Osteoblast (primary cell): ENCODE data around the gene ABTB1. TPM values are rescaled to one million over a fixed set of nuclear protein-coding genes. Genes with fewer than 3 reads are reported as not detected.

Experiments used
- DNase-seq: peaks from one replicate; pipeline ENCODE4 v3.0.0; 2011; ENCODE audit warnings: low spot score, mixed read lengths; ENCODE audit not compliant: insufficient read length; ENCODE audit errors: missing footprints
- H2AFZ ChIP-seq: 2 replicates; pipeline ENCODE4 v1.6.0; 2011; ENCODE audit warnings: mild to moderate bottlenecking, low read length
- H3K27ac ChIP-seq: 2 replicates; pipeline ENCODE4 v1.5.1; 2011; ENCODE audit warnings: mild to moderate bottlenecking, low read depth, low read length, moderate library complexity
- H3K27me3 ChIP-seq: 2 replicates; pipeline ENCODE4 v1.6.0; 2012; ENCODE audit warnings: mild to moderate bottlenecking, control low read depth, inconsistent platforms, low read length, moderate library complexity; ENCODE audit not compliant: insufficient read depth
- H3K36me3 ChIP-seq: 2 replicates; pipeline ENCODE4 v1.5.1; 2011; ENCODE audit warnings: mild to moderate bottlenecking, low read length, control low read depth, moderate library complexity; ENCODE audit not compliant: insufficient read depth
- H3K4me1 ChIP-seq: 2 replicates; pipeline ENCODE4 v1.5.1; 2011; ENCODE audit warnings: mild to moderate bottlenecking, low read length, control low read depth, moderate library complexity; ENCODE audit not compliant: insufficient read depth
- H3K4me2 ChIP-seq: 2 replicates; pipeline ENCODE4 v1.6.0; 2011; ENCODE audit warnings: mild to moderate bottlenecking, low read length; ENCODE audit not compliant: insufficient read depth
- H3K4me3 ChIP-seq: fragments of 200-600 bp; sonication (generic); 3 replicates; pipeline ENCODE4 v1.5.1; 2012; ENCODE audit warnings: mild to moderate bottlenecking, low read length, inconsistent platforms; ENCODE audit not compliant: insufficient read depth
- H3K79me2 ChIP-seq: 2 replicates; pipeline ENCODE4 v1.6.0; 2012; ENCODE audit warnings: mild to moderate bottlenecking, low read length, control low read depth, inconsistent platforms; ENCODE audit not compliant: insufficient read depth
- H3K9me3 ChIP-seq: 2 replicates; pipeline ENCODE4 v1.5.1; 2011; ENCODE audit warnings: low read depth, low read length, control low read depth
- H4K20me1 ChIP-seq: 2 replicates; pipeline ENCODE4 v1.6.0; 2012; ENCODE audit warnings: mild to moderate bottlenecking, low read length, control low read depth; ENCODE audit not compliant: insufficient read depth
- CTCF ChIP-seq: IDR thresholded peaks from 2 replicates; pipeline ENCODE4 v1.5.1; 2011; ENCODE audit warnings: mild to moderate bottlenecking, low read depth, low read length, moderate library complexity; ENCODE audit errors: extremely low read depth
- total RNA-seq: library from RNA; depleted of rRNA; stranded (reverse); fragments of >200 nt; gene quantifications from 2 replicates; pipeline ENCODE4 v1.2.3, GENCODE V29; 2012

Gene ABTB1
- total RNA-seq, 1 donor: 17.7 TPM

GRCh38 chr3:127662001-127662469, 10.7 kb upstream of the ABTB1 start:
- H3K9me3 ChIP-seq: no peaks in the 10 kb centered on the region
- H3K4me1 ChIP-seq: no peaks in the 10 kb centered on the region
- peaks cover 2% of the 10 kb centered on the region for H3K27me3 ChIP-seq
- no peak overlapping the region for H3K4me2 ChIP-seq
- DNase-seq: no peak
- H3K79me2 ChIP-seq: no peaks in the 10 kb centered on the region
- H3K4me3 ChIP-seq: no peak overlapping the region
- no peaks in the 10 kb centered on the region for H4K20me1 ChIP-seq
- no peak overlapping the region for H2AFZ ChIP-seq
- no peak for TF ChIP-seq CTCF
- no peaks in the 10 kb centered on the region for H3K36me3 ChIP-seq
- no peak overlapping the region for H3K27ac ChIP-seq

DNA sequence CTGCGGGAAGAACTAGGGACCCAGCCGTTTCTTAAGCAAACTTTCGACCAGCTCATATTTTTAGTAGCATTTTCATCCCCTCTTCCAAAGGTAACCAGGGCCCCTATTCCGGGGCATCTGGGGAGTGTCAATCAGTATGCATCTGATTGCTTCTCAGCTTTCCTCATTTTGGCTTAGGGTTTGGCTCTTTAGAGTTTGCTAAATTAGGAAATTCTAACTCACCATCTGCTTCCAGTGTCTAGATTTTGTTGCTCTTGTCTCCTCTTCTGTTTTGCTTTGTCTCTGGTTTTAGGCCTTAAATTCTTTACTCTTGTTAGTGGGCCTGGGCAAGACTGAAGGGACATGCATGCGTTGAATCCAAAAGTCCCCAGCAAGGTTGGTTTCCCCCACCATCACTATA, 9.6 kb upstream of the ABTB1 start:
- Histone ChIP-seq H3K4me3 (no peak overlapping the region), H3K27me3 (peaks cover 2% of the 10 kb centered on the region), H3K9me3 (no peaks in the 10 kb centered on the region), H2AFZ (no peak overlapping the region), H3K4me2 (no peak overlapping the region), H3K4me1 (no peaks in the 10 kb centered on the region), H4K20me1 (no peaks in the 10 kb centered on the region), H3K36me3 (no peaks in the 10 kb centered on the region), H3K27ac (no peak overlapping the region), H3K79me2 (no peaks in the 10 kb centered on the region)
- DNase-seq: no peak
- TF ChIP-seq CTCF: no peak

DNA sequence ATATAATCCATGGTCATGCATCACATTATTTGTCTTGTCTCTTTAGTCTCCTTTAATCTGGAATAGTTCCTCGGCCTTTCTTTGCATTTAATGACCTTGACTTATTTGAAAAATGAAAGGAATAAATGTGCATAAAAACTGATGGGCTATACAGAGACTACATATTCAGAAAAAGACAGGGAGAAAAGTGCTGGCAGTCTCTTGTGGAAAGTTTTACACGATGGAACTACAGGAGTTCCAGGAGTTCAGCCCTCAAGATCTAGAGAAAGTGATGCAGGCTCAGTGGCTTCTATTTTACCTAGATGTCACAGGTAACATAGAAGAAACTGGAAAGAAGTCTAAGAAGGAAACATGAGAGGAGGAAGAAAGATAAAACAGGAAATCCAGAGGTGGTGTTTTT, 7.6 kb upstream of the ABTB1 start:
- TF ChIP-seq CTCF: no peak
- Histone ChIP-seq H3K36me3 (no peaks in the 10 kb centered on the region), H3K4me3 (no peak overlapping the region), H3K27ac (no peak overlapping the region), H3K79me2 (no peaks in the 10 kb centered on the region), H3K9me3 (no peaks in the 10 kb centered on the region), H2AFZ (no peak overlapping the region), H3K4me1 (no peaks in the 10 kb centered on the region), H3K27me3 (peaks cover 2% of the 10 kb centered on the region), H4K20me1 (no peaks in the 10 kb centered on the region), H3K4me2 (no peak overlapping the region)
- no peak for DNase-seq

DNA sequence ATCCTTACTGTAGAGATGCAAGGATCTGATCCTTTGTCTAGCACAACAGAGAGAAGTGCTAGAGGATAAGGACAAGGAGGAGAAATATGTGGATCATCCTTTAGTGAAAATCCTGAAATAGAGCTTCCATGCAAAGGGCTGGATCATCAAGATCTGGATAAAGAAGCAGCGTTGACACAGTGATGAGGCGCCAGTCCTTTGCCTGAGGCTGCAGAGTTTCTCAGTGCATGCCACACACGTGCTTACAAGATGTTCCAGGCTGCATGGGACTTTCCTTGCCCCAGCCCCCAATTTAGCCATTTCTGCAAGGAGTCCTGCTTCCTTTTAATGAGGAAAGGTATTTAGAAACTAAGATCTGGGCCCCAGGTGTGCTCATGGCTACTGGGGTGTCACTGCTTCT, 7.2 kb upstream of the ABTB1 start:
- DNase-seq: no peak
- no peaks in the 10 kb centered on the region for H3K36me3 ChIP-seq
- H3K4me3 ChIP-seq: no peak overlapping the region
- H3K79me2 ChIP-seq: no peaks in the 10 kb centered on the region
- H3K4me1 ChIP-seq: no peaks in the 10 kb centered on the region
- no peak for TF ChIP-seq CTCF
- no peak overlapping the region for H3K4me2 ChIP-seq
- no peaks in the 10 kb centered on the region for H3K9me3 ChIP-seq
- no peak overlapping the region for H3K27ac ChIP-seq
- no peaks in the 10 kb centered on the region for H4K20me1 ChIP-seq
- no peak overlapping the region for H2AFZ ChIP-seq
- peaks cover 2% of the 10 kb centered on the region for H3K27me3 ChIP-seq
